ENCODE measurements around the gene S100PBP. TPM values are rescaled to one million over a fixed set of nuclear protein-coding genes. Genes with fewer than 3 reads are reported as not detected.
A peak's percentile ranks its signal among the peaks of the same experiment; 100 is the strongest.

The S100PBP gene
- total RNA-seq, 1 donor from 2014 or later: 40.1 TPM

DNA sequence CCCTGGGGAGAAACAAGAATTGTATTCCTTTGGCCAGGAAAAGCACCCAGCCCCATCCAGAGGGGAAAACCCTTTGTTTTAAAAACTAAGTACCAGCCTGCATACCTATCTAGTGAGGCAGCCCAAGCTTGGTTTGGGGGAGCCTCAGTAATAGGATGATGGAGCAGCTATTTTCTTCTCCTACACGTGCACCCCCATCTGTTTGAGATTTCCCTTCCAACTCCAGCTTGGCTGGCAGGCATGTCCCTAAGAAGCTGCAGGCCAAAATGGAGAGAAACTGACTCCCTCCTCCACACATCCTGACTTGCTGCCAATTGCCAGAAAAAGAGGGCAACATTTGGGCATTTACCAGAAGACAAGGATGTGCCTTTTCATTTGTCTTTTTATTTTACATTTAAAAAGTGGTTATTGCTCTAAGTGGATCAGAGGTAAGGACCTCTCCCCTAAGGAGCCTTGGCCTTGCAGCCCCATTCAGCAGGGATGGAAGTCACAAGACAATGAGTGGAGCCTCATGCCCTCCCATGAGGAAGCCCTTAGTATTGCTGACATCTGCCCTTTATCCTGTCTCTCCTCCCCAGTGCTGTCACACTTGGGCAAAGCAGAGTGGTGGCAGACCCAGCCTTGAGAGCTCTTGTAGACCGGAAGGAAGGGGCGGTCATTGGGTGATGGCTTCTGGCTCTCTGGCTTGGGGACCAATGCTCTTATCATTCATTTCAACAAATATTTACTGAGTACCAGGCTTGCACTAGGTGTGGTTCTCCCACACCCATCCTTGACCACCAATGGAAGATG is 44.6 kb downstream of the S100PBP start:
- no peak for DNase-seq
- Mint-ChIP-seq H3K36me3 (ENCODE audit: unreplicated experiment) (peaks cover 19% of the 10 kb centered on the region), H3K4me3 (ENCODE audit: unreplicated experiment) (peak overlapping the region; percentile 25), H3K27ac (ENCODE audit: unreplicated experiment) (peak overlapping the region; percentile 75), H3K4me1 (ENCODE audit: low read depth, unreplicated experiment) (peaks cover 14% of the 10 kb centered on the region), H3K27me3 (ENCODE audit: unreplicated experiment) (peaks cover 6% of the 10 kb centered on the region), H3K9me3 (ENCODE audit: unreplicated experiment) (peaks cover 6% of the 10 kb centered on the region)
- TF ChIP-seq, protein P1, sequence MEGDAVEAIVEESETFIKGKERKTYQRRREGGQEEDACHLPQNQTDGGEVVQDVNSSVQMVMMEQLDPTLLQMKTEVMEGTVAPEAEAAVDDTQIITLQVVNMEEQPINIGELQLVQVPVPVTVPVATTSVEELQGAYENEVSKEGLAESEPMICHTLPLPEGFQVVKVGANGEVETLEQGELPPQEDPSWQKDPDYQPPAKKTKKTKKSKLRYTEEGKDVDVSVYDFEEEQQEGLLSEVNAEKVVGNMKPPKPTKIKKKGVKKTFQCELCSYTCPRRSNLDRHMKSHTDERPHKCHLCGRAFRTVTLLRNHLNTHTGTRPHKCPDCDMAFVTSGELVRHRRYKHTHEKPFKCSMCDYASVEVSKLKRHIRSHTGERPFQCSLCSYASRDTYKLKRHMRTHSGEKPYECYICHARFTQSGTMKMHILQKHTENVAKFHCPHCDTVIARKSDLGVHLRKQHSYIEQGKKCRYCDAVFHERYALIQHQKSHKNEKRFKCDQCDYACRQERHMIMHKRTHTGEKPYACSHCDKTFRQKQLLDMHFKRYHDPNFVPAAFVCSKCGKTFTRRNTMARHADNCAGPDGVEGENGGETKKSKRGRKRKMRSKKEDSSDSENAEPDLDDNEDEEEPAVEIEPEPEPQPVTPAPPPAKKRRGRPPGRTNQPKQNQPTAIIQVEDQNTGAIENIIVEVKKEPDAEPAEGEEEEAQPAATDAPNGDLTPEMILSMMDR (IDR thresholded peaks at IDR 0.05; ENCODE audit: partially characterized antibody, unreplicated experiment): no peak

DNA sequence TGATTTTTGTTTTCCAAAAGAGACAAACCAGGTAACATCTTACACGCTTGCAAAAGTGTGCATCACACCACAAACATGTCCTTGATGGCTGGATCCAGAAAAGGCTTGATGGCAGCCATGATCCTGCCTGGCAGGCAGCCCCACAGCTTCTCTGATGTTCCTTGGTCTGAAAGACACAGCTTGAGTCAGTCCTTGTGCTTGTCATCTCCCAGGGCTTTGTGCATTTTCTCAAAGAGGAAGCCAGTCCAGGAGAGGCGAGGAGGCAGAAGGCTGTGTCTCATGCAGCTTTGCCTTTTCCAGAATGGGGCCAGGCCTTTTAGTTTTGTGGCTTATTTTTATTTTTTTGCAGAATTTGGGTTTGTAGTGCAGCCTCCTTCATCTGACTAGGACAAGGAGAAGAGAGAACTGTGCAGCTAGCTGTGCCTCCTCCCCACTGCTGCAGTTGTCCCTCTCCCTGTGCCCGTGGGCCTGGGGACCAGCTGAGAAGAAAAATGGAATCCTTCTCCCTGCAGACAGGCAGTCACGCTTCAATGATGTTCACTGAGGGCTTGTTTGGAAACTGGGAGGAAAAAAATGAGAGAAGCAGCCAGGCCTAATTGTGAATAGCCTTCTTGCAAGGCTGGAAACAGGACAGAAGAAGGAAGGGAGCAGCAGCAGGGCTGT is 45.9 kb downstream of the S100PBP start:
- Mint-ChIP-seq H3K4me3 (ENCODE audit: unreplicated experiment) (no peak overlapping the region), H3K36me3 (ENCODE audit: unreplicated experiment) (peaks cover 21% of the 10 kb centered on the region), H3K27ac (ENCODE audit: unreplicated experiment) (no peak overlapping the region), H3K27me3 (ENCODE audit: unreplicated experiment) (peaks cover 6% of the 10 kb centered on the region), H3K9me3 (ENCODE audit: unreplicated experiment) (peaks cover 7% of the 10 kb centered on the region), H3K4me1 (ENCODE audit: low read depth, unreplicated experiment) (peaks cover 16% of the 10 kb centered on the region)
- no peak for DNase-seq
- TF ChIP-seq, protein P1 (IDR thresholded peaks at IDR 0.05; ENCODE audit: partially characterized antibody, unreplicated experiment): no peak

DNA sequence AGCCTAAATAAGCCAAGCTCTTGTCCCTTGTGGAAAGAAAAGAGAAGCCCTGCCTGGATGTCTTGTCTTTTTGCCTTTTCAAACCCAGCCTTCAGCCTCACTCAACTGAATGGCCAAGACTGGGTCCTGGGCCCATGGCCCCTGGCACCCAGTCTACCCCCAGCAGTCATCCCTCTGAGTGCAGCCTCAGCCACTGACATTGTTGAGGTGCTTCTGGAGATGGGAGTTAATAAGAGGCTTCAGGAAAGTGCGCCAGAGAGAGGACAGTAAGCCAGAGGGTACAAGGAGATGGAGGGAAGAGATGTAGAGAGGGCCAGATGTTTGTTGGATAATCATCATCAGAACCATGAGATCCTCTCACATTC is 46.4 kb downstream of the S100PBP start:
- H3K36me3 Mint-ChIP-seq (ENCODE audit: unreplicated experiment): peaks cover 27% of the 10 kb centered on the region
- peaks cover 19% of the 10 kb centered on the region for H3K4me1 Mint-ChIP-seq (ENCODE audit: low read depth, unreplicated experiment)
- no peak overlapping the region for H3K4me3 Mint-ChIP-seq (ENCODE audit: unreplicated experiment)
- H3K27me3 Mint-ChIP-seq (ENCODE audit: unreplicated experiment): peaks cover 10% of the 10 kb centered on the region
- TF ChIP-seq, protein P1 (IDR thresholded peaks at IDR 0.05; ENCODE audit: partially characterized antibody, unreplicated experiment): no peak
- DNase-seq: no peak
- H3K9me3 Mint-ChIP-seq (ENCODE audit: unreplicated experiment): peaks cover 11% of the 10 kb centered on the region
- H3K27ac Mint-ChIP-seq (ENCODE audit: unreplicated experiment): no peak overlapping the region

DNA sequence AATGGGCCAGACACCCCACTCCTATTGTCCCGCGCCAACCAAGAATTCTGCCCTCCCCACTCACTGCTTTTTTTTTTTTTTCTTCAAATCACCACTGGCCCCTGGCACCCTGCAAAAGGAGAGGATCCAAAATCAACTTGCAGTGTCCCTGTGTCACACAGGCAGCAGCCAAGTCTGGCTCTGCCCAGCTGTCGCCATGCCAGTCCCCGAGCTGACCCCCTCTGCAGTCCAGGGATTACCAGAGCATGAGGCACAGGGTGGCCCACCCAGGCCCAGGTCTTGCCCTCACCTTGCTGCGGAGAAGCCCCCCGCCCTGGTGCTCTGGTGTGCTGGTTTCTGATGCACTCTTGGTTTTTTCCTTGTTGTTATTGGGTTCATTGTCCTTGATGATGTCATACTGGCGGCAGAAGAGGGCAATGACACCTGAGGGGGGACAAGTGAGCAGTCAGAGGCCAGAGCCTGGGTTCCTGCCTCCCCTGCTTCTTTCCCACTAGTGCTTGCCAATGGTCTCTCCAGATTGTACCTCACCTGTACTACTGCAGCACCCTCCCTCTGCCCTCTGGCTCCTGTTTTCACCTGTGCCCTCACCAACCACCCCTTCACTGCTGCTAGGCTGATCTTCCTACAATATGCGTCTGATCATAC is 47.0 kb downstream of the S100PBP start:
- H3K27me3 Mint-ChIP-seq (ENCODE audit: unreplicated experiment): peaks cover 11% of the 10 kb centered on the region
- H3K4me1 Mint-ChIP-seq (ENCODE audit: low read depth, unreplicated experiment): peaks cover 21% of the 10 kb centered on the region
- no peak for DNase-seq
- H3K27ac Mint-ChIP-seq (ENCODE audit: unreplicated experiment): no peak overlapping the region
- peaks cover 16% of the 10 kb centered on the region for H3K9me3 Mint-ChIP-seq (ENCODE audit: unreplicated experiment)
- TF ChIP-seq, protein P1 (IDR thresholded peaks at IDR 0.05; ENCODE audit: partially characterized antibody, unreplicated experiment): no peak
- no peak overlapping the region for H3K4me3 Mint-ChIP-seq (ENCODE audit: unreplicated experiment)
- peaks cover 27% of the 10 kb centered on the region for H3K36me3 Mint-ChIP-seq (ENCODE audit: unreplicated experiment)

Measured in glutamatergic neuron (in vitro differentiated cells).